RWPE2 (cell line): ENCODE results near the gene FTHL17.

Experiments
- ATAC-seq: fragments of 200-7000 bp; cut with Tn5 transposase; 3 replicates; pipeline ENCODE4 v1.9.1; 2021; ENCODE audit warnings: low read depth
- DNase-seq: peaks from one replicate; pipeline ENCODE4 v3.0.0-alpha.2; 2020; ENCODE audit warnings: low spot score
- H3K27ac ChIP-seq: fragments of 450-650 bp; 2 replicates; pipeline ENCODE4 v1.5.1; 2017; ENCODE audit warnings: mild to moderate bottlenecking; ENCODE audit not compliant: poor library complexity, severe bottlenecking
- H3K27me3 ChIP-seq: fragments of 250-450 bp; sonication (Bioruptor Pico); 2 replicates; pipeline ENCODE4 v1.5.1; 2021; ENCODE audit warnings: mild to moderate bottlenecking, moderate library complexity; ENCODE audit not compliant: insufficient read depth, poor library complexity, severe bottlenecking
- H3K36me3 ChIP-seq: fragments of 250-450 bp; sonication (Bioruptor Pico); 2 replicates; pipeline ENCODE4 v1.5.1; 2020; ENCODE audit warnings: low read depth, mild to moderate bottlenecking, moderate library complexity
- H3K4me1 ChIP-seq: fragments of 250-450 bp; sonication (Bioruptor Pico); 2 replicates; pipeline ENCODE4 v1.5.1; 2021; ENCODE audit warnings: mild to moderate bottlenecking, moderate library complexity; ENCODE audit not compliant: insufficient read depth, poor library complexity, severe bottlenecking
- H3K4me3 ChIP-seq: fragments of 250-450 bp; sonication (Bioruptor Pico); 2 replicates; pipeline ENCODE4 v1.5.1; 2021; ENCODE audit warnings: mild to moderate bottlenecking, moderate library complexity; ENCODE audit not compliant: severe bottlenecking
- H3K9me3 ChIP-seq: fragments of 250-450 bp; sonication (Bioruptor Pico); 2 replicates; pipeline ENCODE4 v1.5.1; 2021; ENCODE audit warnings: mild to moderate bottlenecking, moderate library complexity; ENCODE audit not compliant: severe bottlenecking
- CTCF ChIP-seq: fragments of 450-650 bp; IDR thresholded peaks from one replicate; pipeline ENCODE4 v1.5.1; 2017; ENCODE audit warnings: mild to moderate bottlenecking, moderate library complexity; ENCODE audit not compliant: poor library complexity, severe bottlenecking

The FTHL17 gene

GRCh38 chrX:31110657-31111056 is 38.8 kb upstream of the FTHL17 start:
- ATAC-seq (no peak), DNase-seq (no peak)
- Histone ChIP-seq H3K4me1 (no peaks in the 10 kb centered on the region), H3K9me3 (no peaks in the 10 kb centered on the region), H3K4me3 (no peak overlapping the region), H3K27me3 (no peaks in the 10 kb centered on the region), H3K27ac (no peak overlapping the region), H3K36me3 (no peaks in the 10 kb centered on the region)
- no peak for TF ChIP-seq CTCF

DNA sequence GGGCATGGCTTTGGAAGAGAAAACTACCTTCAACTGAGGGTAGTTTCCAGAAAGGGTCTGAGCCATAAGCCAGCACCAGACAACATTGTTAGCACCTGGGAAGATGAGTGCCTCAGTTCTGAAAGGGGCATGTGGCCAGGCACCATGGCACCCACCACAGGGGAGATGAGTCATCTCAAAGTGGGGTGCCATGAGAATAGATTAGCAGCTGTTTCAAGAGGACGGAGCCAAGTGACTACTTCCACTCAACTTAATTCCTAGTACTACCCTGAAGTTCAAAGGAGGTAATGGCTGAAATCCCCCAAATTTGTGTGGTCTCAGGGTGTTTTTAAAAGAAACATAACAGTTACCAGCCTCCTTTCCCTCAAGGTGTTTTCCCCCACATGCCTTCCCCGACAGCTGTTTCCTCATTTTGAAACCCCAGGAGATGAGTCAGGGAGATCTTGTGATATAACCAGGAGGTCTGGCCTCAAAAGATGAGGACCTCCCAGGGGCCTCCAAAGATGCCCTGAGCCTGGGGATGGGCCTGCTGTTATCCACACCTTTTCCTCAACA is 27.8 kb upstream of the FTHL17 start:
- Histone ChIP-seq H3K9me3 (no peaks in the 10 kb centered on the region), H3K27me3 (no peaks in the 10 kb centered on the region), H3K4me3 (no peak overlapping the region), H3K4me1 (no peaks in the 10 kb centered on the region), H3K36me3 (no peaks in the 10 kb centered on the region), H3K27ac (no peak overlapping the region)
- no peak for DNase-seq
- no peak for ATAC-seq
- no peak for TF ChIP-seq CTCF

DNA sequence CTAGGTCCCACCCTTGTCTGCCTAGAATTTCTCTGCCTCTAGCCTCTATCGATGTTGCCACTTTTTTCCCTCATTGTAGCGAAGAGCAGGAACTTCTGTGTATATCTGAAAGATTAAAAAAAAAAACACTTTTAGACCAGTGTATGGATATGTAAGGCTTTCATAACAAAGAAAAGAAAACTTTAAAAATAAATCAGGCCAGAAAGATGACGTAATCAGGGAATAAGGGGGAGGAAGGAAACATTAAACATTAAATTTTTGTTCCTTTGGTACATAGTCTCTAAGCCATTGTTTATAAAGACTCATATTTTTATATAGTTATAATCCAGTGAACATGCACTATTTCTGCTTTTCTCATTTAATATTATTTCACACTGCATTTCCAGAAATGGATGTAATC is 26.2 kb upstream of the FTHL17 start:
- Histone ChIP-seq H3K9me3 (no peaks in the 10 kb centered on the region), H3K36me3 (no peaks in the 10 kb centered on the region), H3K4me1 (no peaks in the 10 kb centered on the region), H3K27me3 (no peaks in the 10 kb centered on the region), H3K27ac (no peak overlapping the region), H3K4me3 (no peak overlapping the region)
- ATAC-seq (no peak), DNase-seq (no peak)
- TF ChIP-seq CTCF, result no peak

DNA sequence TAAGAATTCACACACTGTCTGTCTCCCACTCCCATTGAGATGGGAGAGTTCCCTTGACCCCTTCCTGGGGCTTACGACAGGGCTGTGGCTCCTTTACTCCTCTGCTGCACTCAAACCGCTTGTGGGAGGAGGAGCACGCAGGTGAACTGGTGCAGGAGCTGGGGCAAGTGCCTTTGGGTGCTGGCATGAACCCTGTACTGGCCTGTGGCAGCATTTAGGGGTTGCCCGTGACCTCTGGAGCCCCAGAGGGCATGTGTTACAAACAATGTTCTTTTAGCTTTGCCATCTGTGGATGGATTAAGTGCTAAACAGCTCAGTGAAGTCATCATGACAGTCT is 21.8 kb upstream of the FTHL17 start:
- no peaks in the 10 kb centered on the region for H3K36me3 ChIP-seq
- no peak overlapping the region for H3K27ac ChIP-seq
- TF ChIP-seq CTCF, result no peak
- no peaks in the 10 kb centered on the region for H3K4me1 ChIP-seq
- H3K27me3 ChIP-seq, result no peaks in the 10 kb centered on the region
- no peak overlapping the region for H3K4me3 ChIP-seq
- ATAC-seq (no peak), DNase-seq (no peak)
- H3K9me3 ChIP-seq, result no peaks in the 10 kb centered on the region

- H3K27me3 ChIP-seq, result no peaks in the 10 kb centered on the region
- no peaks in the 10 kb centered on the region for H3K36me3 ChIP-seq
- H3K27ac ChIP-seq, result no peak overlapping the region
- no peak for DNase-seq
- no peak overlapping the region for H3K4me3 ChIP-seq
- TF ChIP-seq CTCF, result no peak
- no peak for ATAC-seq
- H3K4me1 ChIP-seq, result no peaks in the 10 kb centered on the region
- no peaks in the 10 kb centered on the region for H3K9me3 ChIP-seq
These were observed 21.3 kb upstream of the FTHL17 start for GRCh38 chrX:31092970-31093638.
